ENCODE results near the gene ARID3C.

The ARID3C gene

GRCh38 chr9:34627716-34628655, 880 bp downstream of the ARID3C start:
- no peak for DNase-seq (ENCODE audit: low read depth)

- DNase-seq (ENCODE audit: low read depth), result no peak
Measured at GRCh38 chr9:34625186-34625486, 3.7 kb downstream of the ARID3C start.

DNA sequence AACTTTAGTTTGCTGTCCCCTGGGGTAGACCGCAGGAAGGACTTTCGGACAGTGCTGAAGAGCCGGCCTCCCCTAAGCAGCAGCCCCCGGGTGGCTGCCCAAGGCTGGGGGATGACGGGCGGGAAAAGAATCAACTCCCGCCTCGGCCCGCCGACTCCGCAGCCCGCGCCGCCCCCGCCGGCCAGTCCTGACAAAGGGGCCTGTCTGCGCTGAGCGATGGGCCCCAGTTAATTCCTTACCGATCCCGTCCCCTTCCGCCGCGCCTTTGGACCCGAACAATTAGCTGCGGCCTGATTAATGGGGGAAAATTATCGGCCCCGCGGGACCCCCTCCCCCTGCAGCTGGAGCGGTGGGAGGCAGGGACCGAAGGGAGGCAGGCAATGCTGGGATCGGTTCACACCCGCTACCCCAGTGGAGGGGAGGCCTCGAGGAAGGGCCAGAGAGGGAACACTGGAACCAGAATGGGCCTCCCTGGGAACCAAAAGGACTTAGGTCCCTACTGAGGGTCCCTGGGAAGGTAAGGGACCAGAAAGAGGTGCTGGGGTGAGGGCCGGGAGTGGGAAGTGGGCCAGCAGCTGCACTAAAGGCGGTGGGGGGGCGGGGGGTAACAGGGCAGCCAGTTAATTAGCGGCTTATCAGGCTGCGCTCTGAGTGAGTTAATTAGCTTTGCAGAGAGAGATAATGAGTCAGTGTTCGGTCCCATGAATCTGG, 4.2 kb downstream of the ARID3C start:
- DNase-seq (ENCODE audit: low read depth), result no peak

DNA sequence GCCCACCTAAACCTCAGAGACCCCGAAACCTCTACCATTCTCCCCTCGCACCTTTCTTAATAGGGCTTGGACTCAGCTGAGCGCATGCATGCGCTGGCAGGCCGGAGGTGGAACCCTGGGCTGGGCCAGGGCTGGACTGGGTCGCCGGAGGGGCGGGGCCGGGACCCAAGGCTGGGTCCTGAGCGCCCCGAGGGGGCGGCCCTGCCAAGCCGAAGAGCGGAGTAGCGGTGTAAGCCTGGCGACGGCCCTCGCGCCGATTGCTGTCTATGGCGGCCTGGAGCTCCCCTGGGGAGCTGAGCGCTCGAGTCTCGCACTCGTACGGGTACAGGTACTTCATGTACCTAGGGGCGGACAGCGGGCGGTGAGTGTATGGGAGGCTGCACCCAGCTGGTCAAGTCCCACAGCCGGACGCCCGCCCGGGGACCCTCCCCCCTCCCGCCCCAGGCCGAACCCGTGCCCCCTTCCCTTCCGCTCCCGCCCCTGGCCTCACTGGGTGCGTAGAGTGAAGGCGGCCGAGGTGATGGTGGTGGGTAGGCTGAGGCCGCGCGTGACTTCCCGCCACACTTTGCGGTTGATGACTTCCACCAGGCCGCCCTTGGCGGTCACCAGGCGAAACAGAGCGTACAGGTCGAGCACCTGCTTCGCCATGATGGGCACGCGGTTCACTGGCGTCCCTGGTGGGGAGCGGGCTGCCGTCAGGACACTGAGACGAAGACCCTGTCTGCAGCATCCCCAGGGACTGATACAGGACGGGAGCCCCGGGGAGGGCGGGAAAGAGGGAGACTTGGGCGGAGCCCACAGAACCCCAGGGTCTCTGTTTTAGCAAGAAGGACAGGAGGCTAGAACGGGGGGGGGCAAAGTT, 5.3 kb downstream of the ARID3C start:
- DNase-seq (ENCODE audit: low read depth), result no peak

DNA sequence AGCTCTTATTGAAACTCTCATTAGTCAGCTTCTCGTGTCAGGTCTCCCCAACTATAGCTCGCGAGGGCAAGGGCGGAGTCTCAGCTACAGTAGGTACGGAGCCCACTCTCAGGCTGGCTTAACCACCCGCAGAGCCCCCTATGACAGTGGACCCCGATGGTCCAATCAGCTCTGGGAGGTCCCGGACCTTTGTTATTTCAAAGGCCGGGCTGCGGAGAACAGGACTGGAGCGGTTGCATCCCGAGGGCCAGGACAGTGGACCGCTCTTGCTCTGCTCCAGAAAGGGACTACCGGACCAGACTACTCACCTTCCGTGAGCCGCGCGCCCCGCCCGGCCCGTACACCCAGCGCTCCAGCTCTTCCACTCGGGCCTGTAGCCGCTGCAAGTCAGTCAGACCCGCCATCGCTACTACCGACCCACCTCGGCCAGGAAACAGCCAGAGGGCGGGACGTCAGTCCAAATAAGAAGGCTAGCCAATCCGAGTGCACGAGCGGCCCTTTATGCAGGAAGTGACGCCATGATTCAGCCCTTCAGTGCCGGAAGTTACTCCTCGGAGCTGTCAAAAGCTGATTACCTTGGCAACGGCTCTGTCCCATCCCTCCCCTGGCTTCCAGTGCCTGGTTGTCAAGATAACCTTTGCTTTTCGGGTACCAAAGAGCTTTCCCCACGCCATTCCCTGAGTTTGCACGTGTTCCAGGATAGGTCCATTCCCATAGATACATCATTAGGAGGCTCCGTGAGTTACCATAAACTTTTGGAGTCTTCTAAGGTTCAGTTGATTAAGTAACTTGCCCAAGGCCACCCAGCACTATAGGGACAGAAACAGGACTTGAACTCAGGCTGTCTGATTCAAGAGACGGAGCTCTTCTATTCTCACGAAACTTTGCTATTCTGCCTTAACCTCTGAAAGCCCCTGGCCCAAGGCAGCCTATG, 8.5 kb downstream of the ARID3C start, which contains the start of gene DCTN3:
Gene DCTN3, minus strand, starts transcription at position 435 of the 934 bp plus-strand sequence. Its CDS starts 31 bp downstream, at position 404.
- peak; percentile 79 for DNase-seq (ENCODE audit: low read depth)

DNA sequence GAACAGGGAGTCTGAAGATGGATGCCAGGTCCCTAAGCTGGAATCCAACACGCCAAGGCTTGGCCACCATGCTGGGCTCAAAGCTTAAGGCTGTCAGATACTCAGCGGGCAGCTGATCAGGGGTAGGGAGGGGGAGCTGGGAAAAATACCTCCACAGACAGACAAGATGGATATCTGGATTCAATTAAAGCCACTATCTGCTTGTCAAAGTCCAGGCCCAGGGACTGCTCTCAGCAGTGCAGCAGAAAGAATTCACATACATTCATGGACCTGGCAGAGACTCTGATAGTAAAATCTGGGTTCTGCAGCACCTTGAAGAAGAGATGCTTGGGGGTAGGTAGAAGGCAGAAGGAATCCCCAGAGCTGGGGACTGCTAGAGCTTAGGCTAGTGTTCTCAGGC, 13.7 kb downstream of the ARID3C start:
- DNase-seq (ENCODE audit: low read depth), result no peak

GRCh38 chr9:34612788-34613390, 16.0 kb downstream of the ARID3C start:
- peak; percentile 58 for DNase-seq (ENCODE audit: low read depth)

GRCh38 chr9:34611811-34612787, 16.8 kb downstream of the ARID3C start, which contains the start of gene RPP25L:
Gene RPP25L (minus strand): TSS chr9:34612097. CDS start chr9:34611296, 801 bp downstream.
- peak; percentile 68 for DNase-seq (ENCODE audit: low read depth)

DNA sequence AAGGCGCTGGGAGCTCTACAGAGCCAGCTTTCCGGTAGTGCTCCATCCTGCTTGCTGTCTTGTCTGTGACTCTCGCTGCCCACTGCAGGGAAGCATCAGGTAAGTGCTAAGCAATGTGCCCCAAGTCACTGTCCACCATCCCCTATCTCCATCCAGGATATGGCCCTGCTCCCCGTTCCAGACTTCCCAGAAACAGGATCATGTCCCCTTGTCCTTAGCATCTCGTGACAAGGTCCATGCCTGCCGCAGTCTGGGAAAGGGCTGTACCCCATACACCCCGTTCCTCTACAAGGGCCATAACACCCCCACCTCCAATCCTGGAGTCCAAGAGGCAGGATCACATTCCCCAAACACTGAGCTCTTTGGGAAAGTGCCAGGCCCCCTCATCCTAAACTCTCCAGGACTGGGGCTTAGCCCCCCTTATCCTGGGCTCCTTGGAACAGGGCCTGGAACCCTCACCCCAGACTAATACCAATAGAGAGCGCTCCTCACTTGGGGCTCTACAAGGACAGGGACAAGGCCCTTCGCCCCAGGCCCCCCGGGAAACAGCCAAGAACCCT, 17.5 kb downstream of the ARID3C start:
- DNase-seq (ENCODE audit: low read depth), result no peak

DNA sequence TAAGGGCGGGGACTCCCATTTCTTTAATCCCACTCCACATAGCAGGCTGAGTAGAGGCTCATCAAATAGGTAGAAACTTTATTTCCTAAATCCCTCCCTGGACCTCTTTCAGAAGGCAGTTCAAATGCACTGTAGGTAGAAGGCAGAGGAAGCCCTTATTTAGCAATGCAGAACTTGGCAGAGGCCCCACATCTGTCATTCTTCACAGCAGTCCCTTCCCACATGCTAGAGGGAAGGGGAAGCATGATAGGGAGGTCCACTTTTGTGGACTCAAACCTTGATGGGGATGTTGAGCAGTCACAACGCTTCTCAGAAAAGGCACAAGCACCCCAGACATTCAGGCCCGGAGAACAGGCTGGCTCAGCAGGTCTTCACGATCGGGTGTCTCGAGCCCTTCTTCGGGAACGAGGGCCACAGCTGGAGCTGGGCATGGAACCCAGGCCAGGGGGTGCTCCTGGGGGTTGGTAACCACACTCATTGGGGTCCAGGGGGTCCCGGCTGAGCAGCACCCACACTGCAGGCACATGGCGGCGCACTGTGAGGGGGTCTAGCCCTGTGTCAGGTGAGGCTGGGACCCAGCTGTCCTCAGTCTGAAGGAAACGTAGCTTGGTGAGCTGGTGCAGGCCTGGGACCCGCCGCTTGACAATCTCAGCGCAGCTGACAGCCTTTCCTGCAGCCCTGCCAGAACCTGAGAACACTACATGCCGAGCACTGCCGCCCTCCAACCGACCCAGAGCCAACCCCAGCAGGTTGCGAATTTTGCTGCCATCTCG, 18.2 kb downstream of the ARID3C start:
- DNase-seq (ENCODE audit: low read depth), result no peak

DNA sequence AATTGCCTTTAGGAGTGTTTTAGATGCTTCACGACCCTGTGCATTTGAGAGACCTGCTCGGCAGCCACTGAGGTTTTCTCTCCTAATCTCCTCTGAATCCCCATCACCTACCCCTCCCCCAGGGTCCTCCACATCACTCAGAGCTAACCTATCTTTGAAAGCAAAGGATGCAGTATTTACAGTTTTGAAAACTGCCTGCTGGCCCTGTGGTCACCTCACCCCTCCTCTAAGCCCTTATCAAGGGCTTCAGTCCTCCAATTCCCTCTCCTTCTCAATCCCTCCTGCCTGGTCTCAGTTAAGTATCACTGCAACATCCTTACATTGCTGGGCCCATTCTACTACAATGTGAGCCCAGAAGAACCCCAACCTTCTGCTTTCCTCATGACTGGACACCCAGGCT, 21.5 kb downstream of the ARID3C start:
- DNase-seq (ENCODE audit: low read depth), result no peak

DNA sequence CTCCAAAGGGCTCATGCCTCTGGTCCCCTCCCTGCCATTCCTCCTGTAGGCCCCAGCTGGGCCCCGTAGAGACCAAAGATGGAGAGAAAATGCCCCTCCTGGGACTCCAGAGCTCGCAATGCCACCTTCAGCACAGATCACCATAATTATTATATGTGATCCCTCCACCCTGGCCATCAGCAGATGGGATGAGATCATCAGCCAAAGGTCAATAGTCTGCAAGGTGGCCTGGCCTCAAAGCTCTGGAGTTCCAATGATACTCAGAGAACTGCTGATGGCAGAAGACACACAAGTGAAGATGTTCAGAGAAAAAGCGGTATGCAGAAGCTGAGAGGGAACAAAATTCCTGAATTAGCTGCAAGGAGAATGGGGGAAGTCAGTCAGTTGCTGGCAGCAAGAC, 22.0 kb downstream of the ARID3C start:
- no peak for DNase-seq (ENCODE audit: low read depth)

GRCh38 chr9:34606190-34606589, 22.7 kb downstream of the ARID3C start:
- DNase-seq (ENCODE audit: low read depth), result no peak

DNA sequence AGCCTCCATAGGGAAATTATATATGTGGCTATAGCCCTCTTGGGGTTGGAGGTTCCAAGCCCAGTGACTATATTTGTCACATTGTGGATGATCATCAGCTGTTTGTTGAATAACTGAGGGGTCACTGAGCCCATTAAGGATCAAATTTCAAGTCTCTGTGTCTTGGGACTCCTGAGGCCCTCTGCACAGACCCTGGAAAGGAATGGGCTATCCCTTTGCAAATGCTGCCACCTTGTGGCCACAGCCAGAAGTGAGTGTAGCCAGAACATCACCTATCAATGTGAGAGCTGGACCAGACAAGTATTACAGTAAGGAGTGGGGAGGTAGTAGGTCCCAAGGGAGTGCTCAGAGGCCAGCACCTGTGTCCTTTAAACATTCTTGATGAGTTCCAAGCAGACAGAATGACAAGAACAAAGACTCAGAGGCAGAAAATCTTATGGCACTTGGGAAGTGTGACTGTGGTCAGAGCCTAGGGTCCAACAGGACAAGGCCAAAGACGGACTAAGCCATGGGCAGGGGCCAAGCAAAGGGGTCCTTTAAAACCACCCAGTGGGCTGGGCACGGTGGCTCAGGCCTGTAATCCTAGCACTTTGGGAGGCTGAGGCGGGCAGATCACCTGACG, 25.1 kb downstream of the ARID3C start:
- peak; percentile 51 for DNase-seq (ENCODE audit: low read depth)

DNA sequence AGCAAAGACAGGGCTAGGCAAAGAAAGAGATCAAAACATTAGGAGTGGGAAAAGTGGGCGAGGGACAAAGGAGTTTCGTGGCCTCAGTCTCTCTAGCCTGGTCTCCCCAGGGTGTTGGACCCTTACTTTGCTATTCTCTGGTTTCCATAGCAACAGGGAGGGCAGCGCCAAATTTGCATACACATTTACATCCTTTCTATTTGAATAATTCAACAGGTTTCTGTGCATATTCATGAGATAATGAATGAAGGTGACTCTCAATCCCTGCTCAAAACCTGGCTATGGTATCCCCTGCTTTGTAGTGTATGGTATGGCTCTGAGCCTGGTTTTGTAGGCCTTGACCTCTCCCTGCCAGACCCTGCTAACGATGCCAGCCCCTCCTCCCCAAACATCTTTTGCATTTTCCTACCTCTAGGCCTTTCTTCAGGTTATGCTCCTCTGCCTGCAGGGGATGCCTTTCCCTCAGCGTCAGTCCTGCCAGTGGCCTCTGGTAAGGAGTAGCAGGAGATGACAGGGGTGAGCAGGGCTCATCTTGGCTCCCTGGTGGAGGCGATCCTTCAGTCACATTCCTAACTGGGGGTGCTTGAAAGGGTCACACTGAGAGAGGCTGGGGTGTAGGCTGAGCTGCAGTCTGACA, 26.8 kb downstream of the ARID3C start:
- DNase-seq (ENCODE audit: low read depth), result no peak

DNA sequence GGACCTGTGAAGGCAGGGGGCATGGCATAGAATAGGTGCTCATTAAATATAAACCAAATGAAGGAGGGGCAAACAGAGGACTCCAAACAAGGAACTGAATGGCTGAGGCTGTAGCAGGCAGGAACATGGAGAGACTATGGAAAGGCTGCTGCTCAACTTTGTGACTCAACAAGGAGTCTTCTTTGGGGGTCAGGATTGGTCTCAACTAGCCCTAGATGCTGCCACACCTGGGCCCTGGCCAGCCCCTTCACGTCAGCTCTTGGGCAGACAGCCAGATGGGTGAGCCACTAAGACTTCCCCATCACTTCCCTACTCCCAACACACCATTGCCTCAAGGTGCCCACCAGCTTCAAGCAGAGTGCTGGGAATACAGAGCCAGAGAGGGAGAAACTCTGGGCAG, 28.0 kb downstream of the ARID3C start:
- DNase-seq (ENCODE audit: low read depth), result no peak

- DNase-seq (ENCODE audit: low read depth), result no peak
Measured at GRCh38 chr9:34599546-34599945, 29.3 kb downstream of the ARID3C start.

Data from CMK (cell line).